Measurements from ENCODE around the gene HS3ST1.

DNA sequence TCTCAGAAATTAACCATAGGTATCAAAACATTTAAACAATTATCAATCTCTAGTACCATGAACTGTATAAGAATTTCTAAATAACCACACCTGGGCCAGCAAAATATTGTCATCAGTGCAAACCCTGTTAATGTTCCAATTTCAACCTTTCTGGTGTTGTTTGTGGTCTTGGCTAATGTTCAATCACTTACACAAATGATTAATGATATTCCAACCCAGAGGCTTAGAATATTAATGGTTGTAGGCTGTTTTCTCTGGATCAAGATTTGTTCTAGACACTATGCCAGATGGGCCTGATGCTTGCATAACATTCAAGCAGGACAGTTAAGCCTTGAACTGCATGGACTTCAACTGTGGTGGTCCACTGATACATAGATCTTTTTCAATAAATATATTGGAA lies 69.1 kb downstream of the HS3ST1 start:
- TF ChIP-seq, protein P1, sequence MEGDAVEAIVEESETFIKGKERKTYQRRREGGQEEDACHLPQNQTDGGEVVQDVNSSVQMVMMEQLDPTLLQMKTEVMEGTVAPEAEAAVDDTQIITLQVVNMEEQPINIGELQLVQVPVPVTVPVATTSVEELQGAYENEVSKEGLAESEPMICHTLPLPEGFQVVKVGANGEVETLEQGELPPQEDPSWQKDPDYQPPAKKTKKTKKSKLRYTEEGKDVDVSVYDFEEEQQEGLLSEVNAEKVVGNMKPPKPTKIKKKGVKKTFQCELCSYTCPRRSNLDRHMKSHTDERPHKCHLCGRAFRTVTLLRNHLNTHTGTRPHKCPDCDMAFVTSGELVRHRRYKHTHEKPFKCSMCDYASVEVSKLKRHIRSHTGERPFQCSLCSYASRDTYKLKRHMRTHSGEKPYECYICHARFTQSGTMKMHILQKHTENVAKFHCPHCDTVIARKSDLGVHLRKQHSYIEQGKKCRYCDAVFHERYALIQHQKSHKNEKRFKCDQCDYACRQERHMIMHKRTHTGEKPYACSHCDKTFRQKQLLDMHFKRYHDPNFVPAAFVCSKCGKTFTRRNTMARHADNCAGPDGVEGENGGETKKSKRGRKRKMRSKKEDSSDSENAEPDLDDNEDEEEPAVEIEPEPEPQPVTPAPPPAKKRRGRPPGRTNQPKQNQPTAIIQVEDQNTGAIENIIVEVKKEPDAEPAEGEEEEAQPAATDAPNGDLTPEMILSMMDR (IDR thresholded peaks at IDR 0.05), result no peak
- no peak for TF ChIP-seq POLR2A (IDR thresholded peaks at IDR 0.05)

Measured in lower leg skin (tissue), 3 donors.